ENCODE results near the gene GAPVD1.

DNA sequence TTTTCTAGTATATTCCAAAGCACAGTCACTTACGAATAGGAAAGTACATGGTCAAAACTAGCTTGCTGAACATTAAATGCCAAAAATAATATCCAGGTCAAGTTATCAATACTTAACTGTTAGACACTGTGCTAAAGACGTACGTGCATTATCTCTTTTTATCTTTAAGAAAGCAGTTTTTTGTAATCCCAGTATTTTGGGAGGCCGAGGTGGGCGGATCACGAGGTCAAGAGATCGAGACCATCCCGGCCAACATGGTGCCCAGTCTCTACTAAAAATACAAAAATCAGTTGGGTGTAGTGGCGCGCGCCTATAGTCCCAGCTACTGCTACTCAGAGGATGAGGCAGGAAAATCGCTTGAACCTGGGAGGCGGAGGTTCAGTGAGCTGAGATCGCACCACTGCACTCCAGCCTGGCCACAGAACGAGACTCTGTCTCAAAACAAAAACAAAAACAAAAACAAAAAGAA, 17.8 kb upstream of the GAPVD1 start:
- TF ChIP-seq ZNF384 (IDR thresholded peaks at IDR 0.05) (no peak), FOXA1 (IDR thresholded peaks at IDR 0.05) (no peak), ARNT (IDR thresholded peaks at IDR 0.05) (no peak), SUZ12 (IDR thresholded peaks at IDR 0.05) (no peak), SP1 (IDR thresholded peaks at IDR 0.05) (no peak), FOXM1 (IDR thresholded peaks at IDR 0.05; ENCODE audit: borderline replicate concordance) (no peak), BHLHE40 (IDR thresholded peaks at IDR 0.05; ENCODE audit: borderline replicate concordance) (no peak), LEF1 (IDR thresholded peaks at IDR 0.05; ENCODE audit: borderline replicate concordance) (no peak), FOXK2 (IDR thresholded peaks at IDR 0.05) (no peak), TARDBP (IDR thresholded peaks at IDR 0.05) (no peak), L3MBTL2 (conservative IDR thresholded peaks at IDR 0.05) (no peak)

Data from HEK293T (cell line).